HG03196 (cell line): ENCODE results near the gene OOSP3.
"Not testable (repeated sequence)": the region's sequence is repeated elsewhere in the genome, so short reads cannot be mapped to it uniquely, and the experiment has no call there.

ENCODE experiments used
- ATAC-seq: cut with Tn5 transposase; IDR thresholded peaks from one replicate; pipeline ENCODE4 v1.9.1; 2021; ENCODE audit not compliant: unreplicated experiment

Gene OOSP3

DNA sequence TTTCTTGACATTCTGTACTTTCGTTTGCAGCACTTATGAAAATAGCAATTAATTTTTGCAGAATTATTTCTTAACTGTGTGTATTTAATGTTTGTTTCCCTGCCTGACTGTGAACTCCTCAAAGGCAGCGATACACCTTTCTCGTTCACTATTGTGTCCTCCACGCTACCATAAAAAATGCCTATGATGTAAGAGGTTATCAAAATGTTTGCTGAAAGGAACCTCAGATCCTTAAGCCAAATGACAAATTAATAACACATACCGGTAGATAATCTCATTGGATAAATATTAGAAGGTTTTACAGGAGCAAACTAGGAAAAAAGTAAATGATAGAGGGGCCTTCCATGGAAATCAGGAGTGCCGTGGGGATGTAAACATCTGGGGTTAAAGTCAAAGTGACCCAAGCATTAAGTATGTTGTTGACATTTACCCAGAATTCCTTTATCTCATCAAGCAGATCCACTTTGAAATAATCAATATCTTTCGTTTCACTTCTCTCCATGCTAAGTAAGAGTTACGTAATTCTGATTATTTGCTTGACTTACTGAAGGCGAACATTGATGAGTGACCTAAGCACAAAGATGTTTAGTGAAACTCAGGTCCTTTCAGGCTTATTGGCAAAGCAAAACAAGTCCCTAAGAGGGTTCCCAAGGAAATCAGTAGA is 2.6 kb upstream of the OOSP3 start:
- ATAC-seq: no peak

DNA sequence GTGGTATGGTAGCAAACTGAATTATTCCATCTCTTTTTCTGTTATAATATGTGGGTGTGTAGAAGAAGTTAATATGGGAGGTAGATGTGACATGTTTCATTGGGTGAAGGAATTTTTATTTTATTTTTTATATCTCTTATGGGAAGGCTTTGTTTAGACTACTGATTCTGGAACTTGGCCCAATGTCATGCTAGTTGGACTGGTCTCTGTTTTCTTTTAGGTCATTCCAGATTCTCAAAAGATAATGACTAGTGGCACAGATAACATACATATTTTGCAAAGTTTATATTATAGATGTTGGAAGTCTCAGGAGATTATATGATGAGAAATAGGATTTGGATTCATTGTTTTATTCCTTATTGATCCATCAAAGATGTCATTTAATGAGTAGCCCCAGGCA is 1.3 kb upstream of the OOSP3 start:
- ATAC-seq: no peak

DNA sequence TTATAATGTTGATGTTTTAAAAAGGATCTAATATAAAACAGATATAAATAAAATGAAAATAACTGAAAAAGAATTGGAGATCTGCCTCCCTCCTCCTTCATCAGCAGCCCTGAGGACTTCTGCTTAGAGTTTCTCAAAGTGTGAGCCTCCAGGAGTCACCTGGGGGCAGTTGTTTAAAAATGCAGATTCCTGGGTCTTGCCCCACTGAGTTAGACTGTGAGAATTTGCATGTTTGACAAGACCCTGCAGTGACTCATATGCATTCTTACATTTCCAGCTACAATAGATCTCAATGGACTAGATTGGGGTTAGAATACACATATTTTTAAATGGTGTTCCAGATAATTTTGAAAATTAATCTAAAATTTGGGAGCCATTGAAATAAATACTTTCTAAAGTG is 798 bp upstream of the OOSP3 start:
- ATAC-seq: no peak

DNA sequence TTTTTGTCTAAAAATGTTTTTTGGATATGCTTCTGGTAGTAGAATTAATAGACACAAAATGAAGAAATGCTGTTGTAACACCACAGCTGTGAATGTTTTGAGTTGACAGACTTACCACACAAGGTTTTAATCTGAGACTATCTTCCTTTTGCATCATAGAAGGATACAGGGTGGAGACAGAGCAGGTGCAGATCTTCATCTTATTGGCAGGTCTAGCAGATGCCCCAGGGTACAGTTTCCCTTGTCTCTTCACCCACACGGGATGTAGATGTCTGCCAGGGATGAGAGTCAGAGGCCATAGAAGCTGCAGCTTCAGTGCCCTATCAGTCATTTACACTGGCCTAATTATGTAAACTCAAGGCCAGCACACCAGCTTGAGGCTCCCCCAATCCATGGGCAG is 985 bp downstream of the OOSP3 start:
- ATAC-seq: no peak

DNA sequence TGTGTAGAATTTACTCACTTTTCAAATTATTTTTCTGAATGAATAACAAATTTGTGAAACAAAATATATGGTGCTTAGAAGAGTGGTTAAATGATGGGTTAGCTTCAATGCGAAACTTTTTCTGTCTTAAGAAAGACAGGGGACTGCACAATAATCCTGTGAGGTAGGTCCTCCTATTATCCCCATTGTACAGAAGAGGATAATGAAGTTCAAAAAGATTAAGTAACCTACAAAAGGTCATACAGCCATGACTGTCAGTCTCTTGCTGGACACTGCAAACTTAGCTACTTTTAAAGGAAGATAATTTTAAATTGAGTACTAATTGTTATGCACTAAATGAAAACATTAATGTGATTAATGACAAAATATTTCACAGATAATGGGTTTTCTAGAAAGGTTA is 5.0 kb downstream of the OOSP3 start:
- no peak for ATAC-seq

DNA sequence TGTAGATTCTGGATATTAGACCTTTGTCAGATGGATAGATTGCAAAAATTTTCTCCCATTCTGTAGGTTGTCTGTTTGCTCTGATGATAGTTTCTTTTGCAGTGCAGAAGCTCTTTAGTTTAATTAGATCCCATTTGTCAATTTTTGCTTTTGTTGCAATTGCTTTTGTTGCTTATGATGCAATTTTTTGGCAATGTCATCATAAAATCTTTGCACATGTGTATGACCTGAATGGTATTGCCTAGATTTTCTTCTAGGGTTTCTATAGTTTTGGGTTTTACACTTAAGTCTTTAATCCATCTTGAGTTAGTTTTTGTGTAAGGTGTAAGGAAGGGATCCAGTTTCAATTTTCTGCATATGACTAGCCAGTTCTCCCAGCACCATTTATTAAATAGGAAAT is 8.6 kb downstream of the OOSP3 start:
- not testable (repeated sequence) for ATAC-seq

DNA sequence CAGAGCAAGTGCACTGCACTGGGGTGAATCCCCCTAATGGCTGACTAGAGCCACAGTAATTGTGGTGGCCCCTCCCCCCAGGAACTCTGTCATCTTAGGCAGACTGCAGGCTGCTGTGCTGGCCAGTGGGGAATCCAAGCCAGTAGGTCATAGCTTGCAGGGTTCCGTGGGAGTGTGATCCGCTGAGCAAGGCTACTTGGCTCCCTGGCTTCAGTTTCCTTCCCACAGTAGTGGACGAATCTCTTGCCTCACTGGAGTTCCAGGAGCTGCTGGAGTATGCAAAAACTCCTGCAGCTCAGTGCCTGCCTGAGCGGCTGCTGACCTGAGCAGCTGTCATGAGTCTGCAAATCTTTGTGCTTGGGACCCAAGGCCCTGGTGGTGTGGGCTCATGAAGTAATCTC is 13.2 kb downstream of the OOSP3 start:
- ATAC-seq: no peak

DNA sequence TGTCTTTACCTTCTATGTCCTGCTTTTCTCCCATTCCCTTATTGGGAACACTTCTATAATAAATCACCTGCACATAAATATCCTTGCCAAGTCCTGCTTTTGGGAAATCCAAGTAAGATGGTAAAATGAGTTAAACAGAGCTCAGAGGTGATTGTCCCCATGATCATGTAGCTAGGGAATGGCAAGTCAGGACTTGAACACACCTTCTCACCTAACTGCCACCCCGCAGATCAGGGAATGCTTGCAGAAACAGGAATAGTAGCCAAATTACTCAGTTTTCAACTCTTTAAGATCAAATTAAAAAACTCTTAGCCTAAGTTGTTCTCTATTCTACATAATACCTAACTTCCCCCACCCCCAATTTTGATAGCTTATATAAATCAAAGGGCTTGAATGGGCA is 16.0 kb downstream of the OOSP3 start:
- ATAC-seq: no peak

DNA sequence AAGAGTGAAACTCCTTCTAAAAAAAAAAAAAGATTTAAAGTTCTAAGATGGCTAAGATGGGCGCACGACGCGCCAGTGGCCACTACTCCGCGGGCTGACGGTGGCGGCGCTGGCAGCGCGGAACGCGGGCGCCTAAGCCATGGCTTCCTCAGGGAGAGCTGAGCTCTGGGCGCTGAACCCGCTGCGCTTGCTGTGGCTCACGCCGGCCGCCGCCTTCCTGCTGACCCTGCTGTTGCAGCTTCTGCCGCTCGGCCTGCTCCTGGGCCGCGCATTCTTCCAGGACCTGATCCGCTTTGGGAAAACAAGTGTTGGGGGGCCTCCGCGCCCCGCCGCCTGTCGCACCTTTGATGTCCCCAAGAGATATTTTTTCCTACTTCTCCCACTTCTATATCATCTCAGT is 19.5 kb downstream of the OOSP3 start:
- ATAC-seq: no peak

DNA sequence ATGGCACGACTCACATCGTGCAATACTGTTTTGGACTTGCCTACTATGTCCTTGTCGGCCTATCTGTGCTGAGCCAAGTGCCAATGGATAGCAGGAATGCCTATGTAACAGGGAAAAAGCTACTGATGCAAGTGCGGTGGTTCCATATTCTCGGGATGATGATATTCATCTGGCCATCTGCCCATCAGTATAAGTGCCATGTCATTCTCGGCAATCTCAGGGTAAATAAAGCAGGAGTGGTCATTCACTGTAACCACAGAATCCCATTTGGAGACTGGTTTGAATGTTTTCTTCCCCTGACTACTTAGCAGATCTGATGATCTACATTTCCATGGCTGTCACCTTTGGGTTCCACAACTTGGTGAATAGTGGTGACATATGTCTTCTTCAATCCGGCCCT is 20.1 kb downstream of the OOSP3 start:
- no peak for ATAC-seq

DNA sequence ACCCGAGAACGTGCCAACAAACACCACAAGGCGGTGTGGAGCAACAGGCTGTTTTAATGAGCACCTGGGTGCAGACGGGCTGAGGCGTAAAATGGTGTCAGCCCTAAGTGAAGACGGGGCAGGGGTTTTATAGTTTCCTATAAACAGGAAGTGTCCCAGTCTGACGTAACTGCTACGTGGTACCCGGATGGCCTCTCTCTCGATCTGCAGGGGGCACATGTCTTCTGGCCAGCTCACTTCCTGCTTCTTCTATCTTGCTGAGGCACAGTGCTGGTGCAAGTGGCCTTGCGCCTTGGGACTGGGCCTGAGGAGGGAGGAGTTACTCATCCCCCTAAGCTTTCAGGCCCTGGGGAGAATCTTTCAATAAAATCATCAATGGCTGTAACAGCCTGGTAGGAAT is 20.9 kb downstream of the OOSP3 start:
- no peak for ATAC-seq

DNA sequence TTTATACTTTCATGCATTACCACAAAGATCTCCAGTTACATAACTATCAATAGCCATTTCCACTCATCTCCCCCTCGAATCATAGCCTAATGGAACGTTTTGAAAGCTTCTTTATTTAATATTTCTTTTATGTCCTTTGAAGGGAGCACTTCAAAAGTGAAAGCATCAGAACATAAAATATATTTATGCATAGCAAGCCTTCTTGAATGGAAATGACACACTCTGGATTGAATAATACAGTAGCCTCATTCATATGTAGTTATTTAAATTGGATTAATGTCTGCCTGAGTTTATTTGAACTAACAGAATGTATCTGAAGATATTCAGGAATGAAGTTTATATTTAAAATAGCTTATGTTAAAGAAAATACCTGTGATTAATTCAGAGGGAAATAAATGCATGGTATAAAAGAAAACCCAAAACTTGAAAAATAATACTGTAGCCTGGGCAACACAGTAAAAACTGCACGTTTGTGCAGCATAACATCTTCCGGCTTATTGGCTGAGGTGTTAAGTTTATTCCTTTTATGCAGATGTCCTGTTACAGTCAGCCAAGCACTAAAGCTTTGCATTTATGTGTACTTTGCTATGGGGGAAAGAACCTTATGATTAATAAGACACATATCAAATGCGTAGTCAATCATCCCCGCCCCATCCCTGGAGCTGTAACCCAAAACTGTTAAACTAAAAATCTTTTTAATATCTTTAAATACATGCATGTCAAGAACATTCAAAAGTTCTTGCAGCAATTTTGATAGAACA is 22.0 kb downstream of the OOSP3 start:
- no peak for ATAC-seq

DNA sequence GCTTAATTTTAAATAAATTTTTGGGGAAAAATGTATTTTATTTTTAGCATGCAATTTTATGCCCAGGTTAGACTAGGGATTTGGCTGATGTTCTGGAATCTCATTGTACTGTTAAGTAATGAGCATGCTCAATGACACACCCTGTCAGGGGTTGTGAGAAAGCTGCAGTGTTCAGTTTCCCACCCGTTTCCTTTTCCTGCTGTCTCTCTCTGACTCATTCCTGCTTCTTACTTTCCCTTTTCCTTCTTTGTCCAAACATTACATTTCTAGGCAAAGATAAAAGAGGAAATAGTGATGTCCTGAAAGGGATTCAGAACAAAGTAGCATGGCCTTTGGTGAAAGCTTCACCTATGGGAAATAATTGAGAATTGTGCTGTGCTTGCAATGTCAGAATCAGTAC is 22.7 kb downstream of the OOSP3 start:
- no peak for ATAC-seq

DNA sequence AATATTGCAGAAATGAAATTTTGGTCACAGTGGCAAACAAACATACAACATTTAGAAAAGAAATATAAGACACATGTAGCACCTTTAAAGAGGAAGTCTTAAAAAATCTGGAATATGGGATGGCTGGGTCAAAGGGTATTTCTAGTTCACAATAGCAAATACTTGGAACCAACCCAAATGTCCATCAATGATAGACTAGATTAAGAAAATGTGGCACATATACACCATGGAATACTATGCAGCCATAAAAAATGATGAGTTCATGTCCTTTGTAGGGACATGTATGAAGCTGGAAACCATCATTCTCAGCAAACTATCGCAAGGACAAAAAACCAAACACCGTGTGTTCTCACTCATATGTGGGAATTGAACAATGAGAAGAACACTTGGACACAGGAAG is 25.0 kb downstream of the OOSP3 start:
- not testable (repeated sequence) for ATAC-seq

DNA sequence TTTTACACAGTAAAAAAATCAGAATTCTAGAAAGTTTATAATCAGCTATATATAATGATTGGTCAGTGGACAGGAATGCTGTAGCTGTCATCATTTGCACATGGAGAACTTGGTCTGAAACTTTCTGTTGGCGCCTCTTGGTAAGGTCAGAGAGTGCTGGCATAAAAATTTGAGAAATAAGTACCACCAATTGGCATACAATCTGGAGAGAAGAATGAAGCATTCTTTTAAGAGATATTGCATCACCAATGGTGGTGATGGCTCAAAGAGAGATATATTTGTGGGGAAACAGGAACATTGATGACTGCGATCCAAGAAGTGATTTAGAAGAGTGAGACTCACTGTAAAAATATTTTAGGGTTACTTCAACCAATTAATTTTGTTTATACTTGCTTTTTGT is 39.9 kb downstream of the OOSP3 start:
- no peak for ATAC-seq

DNA sequence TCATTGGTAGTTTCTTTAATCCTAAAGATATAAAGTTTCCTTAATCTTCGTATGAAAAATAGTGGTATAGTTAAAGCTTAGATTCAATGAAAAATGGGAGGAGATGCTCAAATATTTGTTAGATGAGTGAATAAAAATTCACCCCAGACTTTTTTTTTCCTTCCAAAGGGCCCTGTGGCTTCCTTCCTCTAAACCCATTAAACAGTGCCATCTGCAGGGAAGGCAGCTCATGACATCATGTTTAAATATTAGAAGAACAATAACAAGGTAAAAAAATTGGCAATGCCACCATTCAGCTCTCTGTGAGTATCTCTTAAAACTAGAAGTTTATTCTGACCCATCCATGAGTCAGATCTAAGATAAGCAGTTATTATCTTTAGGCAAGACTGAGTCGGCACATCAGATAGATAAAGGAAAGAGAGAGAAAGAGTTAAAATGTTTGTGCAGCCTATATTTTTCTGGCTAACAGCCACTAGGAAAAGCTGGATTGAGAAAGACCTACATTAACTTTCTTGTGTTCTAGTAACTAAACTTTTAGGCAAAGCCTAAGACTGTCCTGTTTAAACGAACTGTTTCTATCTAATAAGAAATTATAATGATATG is 40.5 kb downstream of the OOSP3 start:
- ATAC-seq: no peak

DNA sequence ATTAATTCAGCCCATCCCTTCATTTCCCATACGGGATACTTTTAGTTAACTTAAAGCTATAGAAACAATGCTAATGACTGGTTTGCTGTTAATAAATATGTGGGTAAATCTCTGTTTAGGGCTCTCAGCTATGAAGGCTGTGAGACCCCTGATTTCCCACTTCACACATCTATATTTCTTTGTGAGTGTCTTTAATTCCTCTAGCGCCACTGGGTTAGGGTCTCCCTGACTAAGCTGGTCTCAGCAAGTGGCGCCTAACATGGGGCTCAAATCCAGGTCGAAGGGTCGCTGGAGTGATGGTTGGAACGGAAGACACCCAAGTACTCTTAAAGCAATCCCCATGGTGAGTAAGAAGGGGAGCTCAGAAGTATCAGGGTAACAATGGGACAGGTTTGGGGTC is 45.2 kb downstream of the OOSP3 start:
- ATAC-seq: no peak

DNA sequence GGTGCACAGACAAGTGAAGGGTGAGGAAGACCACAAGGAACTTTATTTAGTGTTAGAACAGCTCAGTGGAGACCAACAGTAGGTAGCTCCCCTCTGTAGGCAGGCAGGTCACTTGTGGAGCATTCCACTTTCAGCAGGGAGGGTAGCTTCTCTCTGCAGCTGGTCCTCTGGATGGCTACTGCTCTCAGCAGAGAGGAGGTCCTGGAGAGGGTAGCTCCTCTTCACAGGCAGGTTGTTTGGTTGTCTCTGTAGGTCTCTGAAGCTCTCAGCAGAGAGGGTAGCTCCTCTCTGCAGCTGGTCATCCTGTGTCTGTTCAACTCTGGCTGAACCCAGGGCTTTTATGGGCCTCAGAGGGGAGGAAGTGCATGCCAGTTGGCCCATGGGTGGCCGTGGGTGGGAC is 53.1 kb downstream of the OOSP3 start:
- no peak for ATAC-seq

DNA sequence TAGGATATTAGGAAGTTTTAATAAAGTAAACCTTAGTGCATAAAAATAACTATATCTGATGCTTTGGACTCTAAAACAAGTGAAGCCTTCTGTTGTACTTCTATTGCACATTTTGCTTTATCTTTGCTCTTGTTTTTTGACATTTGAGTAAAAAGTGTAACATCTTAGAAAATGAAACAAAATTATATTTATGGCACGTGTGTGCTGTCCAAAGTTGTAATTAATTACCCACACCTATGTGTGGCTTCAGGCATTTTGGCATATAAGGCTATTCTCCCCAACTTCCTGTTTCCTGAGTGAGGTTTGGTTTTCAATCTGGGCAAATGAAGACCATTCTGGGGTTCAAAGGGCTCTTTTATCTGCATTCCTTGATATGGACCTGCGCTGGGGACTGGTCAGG is 59.5 kb downstream of the OOSP3 start, which contains the start of gene OOSP1:
Gene OOSP1 (plus strand): TSS at position 301 of the 400 bp plus-strand sequence. CDS start 23 bp downstream, at position 324.
- no peak for ATAC-seq

DNA sequence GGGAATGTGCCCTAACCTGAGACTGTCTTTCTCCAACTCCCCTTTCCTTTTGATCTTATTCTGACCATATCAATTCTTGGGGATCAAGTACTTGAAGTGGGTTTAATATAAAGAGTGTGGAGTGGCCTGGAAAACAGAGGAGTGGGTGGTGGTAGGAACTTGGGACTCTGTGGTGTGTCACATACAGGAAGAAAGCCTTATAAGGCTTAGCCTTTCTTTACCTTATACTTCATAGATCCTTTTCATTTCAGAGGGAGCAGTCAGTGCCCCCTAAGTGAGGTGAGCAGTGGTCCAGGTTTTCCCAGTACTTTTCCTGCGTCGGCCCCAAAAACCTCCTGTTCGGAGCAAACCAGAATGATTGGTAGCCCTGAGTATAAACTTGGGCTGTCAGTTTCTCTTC is 60.1 kb downstream of the OOSP3 start:
- no peak for ATAC-seq

DNA sequence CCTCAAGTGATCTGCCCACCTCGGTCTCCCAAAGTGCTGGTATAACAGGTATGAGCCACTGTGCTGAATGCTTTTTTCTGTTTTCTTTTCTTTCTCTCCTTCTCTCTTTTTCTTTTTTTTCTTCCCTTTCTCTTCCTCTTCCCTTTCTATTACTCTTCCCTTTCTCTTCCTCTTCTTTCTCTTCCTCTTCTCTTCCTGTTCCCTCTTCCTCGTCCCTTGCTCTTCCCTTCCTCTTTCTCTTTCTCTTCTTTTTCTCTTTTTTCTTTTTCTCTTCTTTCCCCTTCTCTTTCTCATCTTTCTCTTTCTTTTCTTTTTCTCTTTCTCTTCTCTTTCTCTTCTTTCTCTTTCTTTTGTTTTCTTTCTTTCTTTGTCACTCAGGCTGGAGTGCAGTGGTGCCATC is 60.9 kb downstream of the OOSP3 start:
- no peak for ATAC-seq

DNA sequence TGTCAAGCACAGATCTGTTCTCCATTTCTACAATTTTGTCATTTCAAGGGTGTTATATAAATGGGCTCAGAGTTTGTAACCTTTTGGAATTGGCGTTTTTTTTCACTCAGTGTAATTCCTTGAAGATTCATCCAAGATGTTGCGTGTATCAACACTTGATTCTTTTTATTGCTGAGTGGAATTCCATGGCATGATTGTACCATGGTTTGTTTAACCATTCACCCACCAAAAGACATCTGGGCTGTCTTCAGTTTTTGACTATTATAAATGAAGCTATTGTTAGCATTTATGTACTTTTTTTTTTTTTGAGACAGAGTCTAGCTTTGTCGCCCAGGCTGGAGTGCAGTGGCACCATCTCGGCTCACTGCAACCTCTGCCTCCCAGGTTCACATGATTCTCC is 62.5 kb downstream of the OOSP3 start:
- ATAC-seq: no peak
